ENCODE measurements around the gene NENF.

The NENF gene

DNA sequence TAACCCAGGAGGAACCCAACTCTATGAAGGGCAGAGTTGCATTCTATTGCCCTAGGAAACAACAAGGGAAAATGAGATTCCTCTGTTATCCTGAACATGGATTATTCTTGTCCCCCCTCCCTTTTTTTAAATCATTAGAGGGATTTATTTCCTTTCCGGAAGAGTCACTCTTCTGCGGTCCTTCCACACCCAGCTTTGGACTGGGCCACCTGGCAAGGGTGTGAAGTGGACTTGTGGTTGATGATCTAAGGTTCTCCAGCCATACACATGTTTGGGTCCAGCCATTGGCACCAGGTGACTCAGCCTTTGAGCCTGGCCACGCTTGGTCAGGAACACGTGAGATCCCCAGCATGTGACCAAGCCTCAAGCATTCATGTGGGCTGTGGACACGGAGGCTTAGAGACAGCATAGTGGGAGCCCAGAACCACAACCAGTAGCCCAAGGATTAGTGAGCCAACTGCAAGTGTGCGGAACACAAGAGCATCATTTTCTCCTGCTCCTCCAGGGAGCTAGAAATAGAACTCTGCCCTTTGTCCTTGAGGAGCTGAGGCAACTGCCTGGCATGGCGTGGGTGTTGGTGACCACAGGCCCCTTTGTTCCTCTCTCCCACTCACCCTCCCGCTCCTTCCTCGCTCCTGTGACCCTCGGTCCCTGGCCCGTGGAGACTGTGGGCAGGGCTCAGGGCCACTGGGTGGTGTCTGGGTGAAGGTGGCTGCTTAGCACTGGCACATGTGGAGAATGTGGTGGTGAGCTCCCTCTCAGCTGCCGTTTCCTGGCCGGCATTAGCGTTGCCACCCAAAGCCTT, 50.1 kb downstream of the NENF start:
- Histone ChIP-seq H3K4me3 (no peak overlapping the region), H3K27ac (peak overlapping the region in 1 of 2 donors; percentile 15)
- DNase-seq (ENCODE audit: low spot score), result no peak
- TF ChIP-seq, protein P1, sequence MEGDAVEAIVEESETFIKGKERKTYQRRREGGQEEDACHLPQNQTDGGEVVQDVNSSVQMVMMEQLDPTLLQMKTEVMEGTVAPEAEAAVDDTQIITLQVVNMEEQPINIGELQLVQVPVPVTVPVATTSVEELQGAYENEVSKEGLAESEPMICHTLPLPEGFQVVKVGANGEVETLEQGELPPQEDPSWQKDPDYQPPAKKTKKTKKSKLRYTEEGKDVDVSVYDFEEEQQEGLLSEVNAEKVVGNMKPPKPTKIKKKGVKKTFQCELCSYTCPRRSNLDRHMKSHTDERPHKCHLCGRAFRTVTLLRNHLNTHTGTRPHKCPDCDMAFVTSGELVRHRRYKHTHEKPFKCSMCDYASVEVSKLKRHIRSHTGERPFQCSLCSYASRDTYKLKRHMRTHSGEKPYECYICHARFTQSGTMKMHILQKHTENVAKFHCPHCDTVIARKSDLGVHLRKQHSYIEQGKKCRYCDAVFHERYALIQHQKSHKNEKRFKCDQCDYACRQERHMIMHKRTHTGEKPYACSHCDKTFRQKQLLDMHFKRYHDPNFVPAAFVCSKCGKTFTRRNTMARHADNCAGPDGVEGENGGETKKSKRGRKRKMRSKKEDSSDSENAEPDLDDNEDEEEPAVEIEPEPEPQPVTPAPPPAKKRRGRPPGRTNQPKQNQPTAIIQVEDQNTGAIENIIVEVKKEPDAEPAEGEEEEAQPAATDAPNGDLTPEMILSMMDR (IDR thresholded peaks at IDR 0.05), result no peak

DNA sequence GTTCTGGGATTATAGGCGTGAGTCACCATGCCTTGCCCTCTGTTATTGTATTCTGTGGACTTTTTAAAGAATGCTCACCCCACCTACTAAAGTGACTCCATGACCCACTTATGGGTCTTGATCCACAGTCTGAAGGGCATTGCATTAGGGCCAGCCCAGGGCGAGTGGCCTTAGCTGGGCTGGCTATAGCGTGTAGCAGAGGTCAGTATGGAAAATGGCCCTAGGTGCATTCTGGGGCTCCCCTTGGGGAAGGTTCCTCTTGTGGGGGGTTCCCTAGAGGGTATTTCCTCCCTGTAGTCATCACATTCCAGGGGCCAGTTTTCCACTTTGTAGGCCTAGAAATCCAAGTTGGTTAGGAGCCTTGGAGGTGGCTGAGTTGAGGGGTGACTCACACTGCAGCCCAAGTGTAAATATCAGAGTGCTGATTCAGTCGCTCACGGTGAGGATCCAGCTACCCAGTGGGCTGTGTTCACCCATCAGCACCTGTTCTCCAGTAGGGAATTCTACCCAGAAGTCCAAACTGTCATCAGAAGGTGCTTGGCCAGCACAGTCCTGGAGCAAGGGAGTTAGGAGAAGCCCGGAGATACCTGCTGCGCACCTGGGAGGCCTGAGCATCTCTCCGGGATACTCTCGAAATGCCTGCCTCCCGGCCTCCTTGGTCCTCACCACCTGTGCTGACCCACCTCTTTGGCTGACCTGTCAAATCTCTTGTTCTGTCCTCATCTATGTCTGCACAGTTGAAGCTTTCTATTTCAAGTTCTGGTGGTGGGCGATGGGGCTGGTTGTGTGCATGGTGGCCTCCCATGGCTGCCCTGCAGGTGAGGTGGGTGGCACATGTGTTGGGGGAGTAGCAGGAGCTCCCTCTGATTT, 52.2 kb downstream of the NENF start:
- no peak overlapping the region for H3K27ac ChIP-seq
- TF ChIP-seq, protein P1 (IDR thresholded peaks at IDR 0.05), result no peak
- DNase-seq (ENCODE audit: low spot score), result no peak
- H3K4me3 ChIP-seq, result no peak overlapping the region

DNA sequence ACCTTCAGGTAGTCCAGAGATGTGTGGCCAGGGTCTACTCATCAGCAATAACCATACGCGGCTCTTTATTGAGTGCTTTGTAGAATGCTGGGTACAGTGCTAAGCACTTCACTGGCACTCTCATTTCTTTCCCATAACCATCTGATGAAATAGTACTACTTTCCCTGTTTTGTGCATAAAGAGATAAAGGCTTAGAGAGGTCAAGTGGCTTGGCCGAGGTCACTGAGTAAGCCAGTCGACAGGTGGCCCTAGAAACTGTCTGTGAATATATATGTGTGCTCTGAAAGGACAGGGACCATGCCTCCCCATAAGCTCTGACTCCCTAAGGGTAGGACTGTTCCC, 52.8 kb downstream of the NENF start:
- peak overlapping the region in 1 of 2 donors; percentile 25 for H3K27ac ChIP-seq
- TF ChIP-seq, protein P1 (IDR thresholded peaks at IDR 0.05), result no peak

DNA sequence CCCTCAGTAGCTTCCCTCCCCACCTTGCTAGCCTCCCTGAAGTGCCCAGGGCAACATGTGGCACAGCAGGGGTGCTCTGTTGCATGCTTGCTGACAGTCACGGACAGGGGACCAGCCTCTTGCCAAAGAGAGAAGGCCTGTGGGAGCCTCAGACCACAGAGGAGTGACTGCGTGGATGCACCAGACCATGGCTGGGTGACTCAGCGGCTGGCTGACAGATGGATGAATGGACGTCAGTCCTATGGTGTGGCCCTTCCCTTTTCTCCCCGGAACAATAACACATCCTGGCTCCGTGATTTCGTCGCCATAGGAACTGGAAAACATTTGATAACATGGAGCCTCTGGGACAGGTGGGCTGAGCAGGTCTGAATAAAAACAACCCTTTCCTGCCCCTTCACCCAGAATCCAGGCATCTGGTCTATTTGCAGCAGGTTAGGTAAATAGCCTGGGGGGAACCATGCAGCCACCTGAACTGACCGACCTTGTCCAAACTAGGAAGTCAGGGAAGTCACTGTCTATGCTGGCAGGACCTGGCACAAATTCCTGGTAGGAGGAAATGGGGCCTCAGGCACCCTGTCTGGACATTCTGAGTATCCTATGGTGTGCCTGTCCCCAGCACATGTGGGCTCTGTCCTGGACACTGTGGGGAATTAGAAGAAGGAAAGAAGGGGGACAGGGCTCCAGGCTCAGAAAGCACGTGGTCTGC, 53.3 kb downstream of the NENF start:
- H3K4me3 ChIP-seq, result no peak overlapping the region
- DNase-seq (ENCODE audit: low spot score), result no peak
- TF ChIP-seq, protein P1 (IDR thresholded peaks at IDR 0.05), result no peak
- H3K27ac ChIP-seq, result peak overlapping the region in 1 of 2 donors; percentile 25

More for the DNA sequence above, 52.8 kb downstream of the NENF start:
- DNase-seq (ENCODE audit: low spot score), result no peak
- H3K4me3 ChIP-seq, result no peak overlapping the region

DNA sequence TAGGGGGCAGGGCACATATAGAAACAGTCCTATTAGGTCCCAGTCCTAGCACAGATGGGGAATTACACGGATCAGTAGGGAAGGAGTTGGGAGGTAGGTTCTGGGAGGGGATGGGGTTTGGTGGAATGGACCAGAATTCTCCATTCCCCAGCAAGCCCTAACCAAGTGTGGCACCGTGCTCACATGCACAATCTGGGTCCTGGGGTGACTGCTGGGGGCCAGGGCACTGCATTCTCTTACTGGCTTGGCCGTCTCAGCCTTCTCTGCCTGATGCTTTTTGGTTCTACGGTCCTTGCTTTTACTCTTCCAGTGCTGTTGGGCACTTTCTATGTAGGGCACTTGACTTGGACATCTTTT, 53.9 kb downstream of the NENF start:
- Histone ChIP-seq H3K4me3 (no peak overlapping the region), H3K27ac (peak overlapping the region in 1 of 2 donors; percentile 25)
- TF ChIP-seq, protein P1 (IDR thresholded peaks at IDR 0.05), result no peak
- DNase-seq (ENCODE audit: low spot score), result no peak

DNA sequence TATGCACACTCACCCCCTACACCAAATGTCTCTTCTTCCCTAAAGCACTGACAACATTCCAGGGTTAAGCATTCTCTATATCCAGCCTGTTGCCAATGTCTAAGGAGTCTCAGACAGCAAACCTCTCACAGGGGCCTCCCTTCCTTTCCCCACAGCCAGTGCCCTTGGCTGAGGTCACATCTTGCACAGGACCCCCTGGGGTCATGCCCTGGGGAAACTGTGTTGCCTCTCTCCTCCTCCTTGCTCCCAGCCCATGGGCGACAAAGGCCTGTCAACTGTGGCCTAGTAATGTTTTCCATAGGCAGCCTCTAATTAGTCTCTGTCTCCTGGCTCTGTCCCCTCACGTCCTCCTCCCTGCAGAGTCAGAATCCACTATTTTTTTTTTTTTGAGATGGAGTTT, 54.6 kb downstream of the NENF start:
- TF ChIP-seq, protein P1 (IDR thresholded peaks at IDR 0.05), result no peak
- H3K4me3 ChIP-seq, result no peak overlapping the region
- H3K27ac ChIP-seq, result no peak overlapping the region
- no peak for DNase-seq (ENCODE audit: low spot score)

Measured in coronary artery (tissue), 2 donors.